ENCODE data around the gene NPDC1.

DNA sequence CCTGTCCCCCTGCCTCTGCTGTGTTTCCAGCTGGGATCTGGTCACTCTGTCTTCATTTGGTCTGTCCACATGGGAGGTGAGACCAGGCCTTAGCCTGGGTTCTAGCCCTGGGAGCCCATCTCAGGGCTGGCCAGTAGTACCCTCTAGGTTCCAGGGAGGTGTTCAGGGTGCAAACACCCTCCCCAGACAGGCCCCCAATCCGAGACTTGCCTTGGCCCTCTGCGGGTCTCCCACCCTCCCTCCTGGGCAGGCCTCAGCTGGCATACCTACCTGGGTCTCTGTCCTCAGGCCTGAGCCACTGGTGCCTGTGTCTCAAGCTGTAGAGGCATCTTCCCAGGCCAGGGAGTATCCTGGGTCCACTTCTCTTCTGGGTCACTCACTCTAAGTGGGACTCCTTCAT lies 25.3 kb upstream of the NPDC1 start:
- TF ChIP-seq TAF1 (IDR thresholded peaks at IDR 0.05; ENCODE audit: borderline replicate concordance, insufficient read depth, low read length) (no peak), POLR2AphosphoS5 (IDR thresholded peaks at IDR 0.05; ENCODE audit: low read depth, low read length) (no peak), SIN3A (IDR thresholded peaks at IDR 0.05; ENCODE audit: borderline replicate concordance, insufficient read depth, low read length) (no peak), FOXP2 (optimal IDR thresholded peaks at IDR 0.05; ENCODE audit: borderline replicate concordance, extremely low read depth, extremely low read length, insufficient read depth) (no peak)
- TF ChIP-seq, protein P1, sequence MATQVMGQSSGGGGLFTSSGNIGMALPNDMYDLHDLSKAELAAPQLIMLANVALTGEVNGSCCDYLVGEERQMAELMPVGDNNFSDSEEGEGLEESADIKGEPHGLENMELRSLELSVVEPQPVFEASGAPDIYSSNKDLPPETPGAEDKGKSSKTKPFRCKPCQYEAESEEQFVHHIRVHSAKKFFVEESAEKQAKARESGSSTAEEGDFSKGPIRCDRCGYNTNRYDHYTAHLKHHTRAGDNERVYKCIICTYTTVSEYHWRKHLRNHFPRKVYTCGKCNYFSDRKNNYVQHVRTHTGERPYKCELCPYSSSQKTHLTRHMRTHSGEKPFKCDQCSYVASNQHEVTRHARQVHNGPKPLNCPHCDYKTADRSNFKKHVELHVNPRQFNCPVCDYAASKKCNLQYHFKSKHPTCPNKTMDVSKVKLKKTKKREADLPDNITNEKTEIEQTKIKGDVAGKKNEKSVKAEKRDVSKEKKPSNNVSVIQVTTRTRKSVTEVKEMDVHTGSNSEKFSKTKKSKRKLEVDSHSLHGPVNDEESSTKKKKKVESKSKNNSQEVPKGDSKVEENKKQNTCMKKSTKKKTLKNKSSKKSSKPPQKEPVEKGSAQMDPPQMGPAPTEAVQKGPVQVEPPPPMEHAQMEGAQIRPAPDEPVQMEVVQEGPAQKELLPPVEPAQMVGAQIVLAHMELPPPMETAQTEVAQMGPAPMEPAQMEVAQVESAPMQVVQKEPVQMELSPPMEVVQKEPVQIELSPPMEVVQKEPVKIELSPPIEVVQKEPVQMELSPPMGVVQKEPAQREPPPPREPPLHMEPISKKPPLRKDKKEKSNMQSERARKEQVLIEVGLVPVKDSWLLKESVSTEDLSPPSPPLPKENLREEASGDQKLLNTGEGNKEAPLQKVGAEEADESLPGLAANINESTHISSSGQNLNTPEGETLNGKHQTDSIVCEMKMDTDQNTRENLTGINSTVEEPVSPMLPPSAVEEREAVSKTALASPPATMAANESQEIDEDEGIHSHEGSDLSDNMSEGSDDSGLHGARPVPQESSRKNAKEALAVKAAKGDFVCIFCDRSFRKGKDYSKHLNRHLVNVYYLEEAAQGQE (IDR thresholded peaks at IDR 0.05; ENCODE audit: insufficient read depth in 1 of 2, low read depth in 2 of 2, low read length in 2 of 2): no peak
